HFF-Myc (cell line): ENCODE measurements around the gene RAB1B.
"Not testable (repeated sequence)": the region's sequence is repeated elsewhere in the genome, so short reads cannot be mapped to it uniquely, and the experiment has no call there.

Experiments used
- DNase-seq: peaks from one replicate; pipeline ENCODE4 v3.0.0-alpha.2; 2011; ENCODE audit warnings: low read depth; ENCODE audit errors: extremely low read depth
- H3K4me3 ChIP-seq: replicated peaks from 2 replicates; pipeline ENCODE4 v1.5.1; 2011; ENCODE audit warnings: low read depth, mild to moderate bottlenecking, control low read depth, low read length
- TF ChIP-seq, protein P1 (sequence below): IDR thresholded peaks from 2 replicates; pipeline ENCODE4 v1.5.1; 2012; ENCODE audit warnings: mild to moderate bottlenecking, low read depth, low read length, control low read depth; ENCODE audit errors: missing control alignments

Gene RAB1B

DNA sequence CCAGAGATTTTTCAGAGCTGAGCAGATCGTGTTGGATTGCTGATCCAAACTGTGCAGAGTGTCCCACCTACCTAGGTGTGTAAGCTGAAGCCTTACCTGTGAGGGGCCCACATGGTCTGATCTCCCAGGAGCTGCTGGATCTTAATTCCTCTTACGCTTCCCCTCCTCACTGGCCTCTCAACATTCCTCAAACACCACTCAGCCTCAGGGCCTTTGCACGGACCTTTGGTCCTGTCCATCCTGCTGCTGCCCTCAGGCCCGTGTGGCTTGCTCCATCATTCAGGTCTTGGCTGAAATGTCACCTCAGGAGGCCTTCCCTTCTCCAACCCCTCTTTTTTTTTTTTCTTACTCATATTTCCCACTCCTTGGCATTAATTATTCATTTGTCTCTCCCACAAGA is 21.1 kb upstream of the RAB1B start:
- DNase-seq = no peak
- no peak overlapping the region for H3K4me3 ChIP-seq
- TF ChIP-seq, protein P1, sequence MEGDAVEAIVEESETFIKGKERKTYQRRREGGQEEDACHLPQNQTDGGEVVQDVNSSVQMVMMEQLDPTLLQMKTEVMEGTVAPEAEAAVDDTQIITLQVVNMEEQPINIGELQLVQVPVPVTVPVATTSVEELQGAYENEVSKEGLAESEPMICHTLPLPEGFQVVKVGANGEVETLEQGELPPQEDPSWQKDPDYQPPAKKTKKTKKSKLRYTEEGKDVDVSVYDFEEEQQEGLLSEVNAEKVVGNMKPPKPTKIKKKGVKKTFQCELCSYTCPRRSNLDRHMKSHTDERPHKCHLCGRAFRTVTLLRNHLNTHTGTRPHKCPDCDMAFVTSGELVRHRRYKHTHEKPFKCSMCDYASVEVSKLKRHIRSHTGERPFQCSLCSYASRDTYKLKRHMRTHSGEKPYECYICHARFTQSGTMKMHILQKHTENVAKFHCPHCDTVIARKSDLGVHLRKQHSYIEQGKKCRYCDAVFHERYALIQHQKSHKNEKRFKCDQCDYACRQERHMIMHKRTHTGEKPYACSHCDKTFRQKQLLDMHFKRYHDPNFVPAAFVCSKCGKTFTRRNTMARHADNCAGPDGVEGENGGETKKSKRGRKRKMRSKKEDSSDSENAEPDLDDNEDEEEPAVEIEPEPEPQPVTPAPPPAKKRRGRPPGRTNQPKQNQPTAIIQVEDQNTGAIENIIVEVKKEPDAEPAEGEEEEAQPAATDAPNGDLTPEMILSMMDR = no peak

GRCh38 chr11:66247801-66248200 is 20.6 kb upstream of the RAB1B start:
- TF ChIP-seq, protein P1 = no peak
- no peak for DNase-seq
- H3K4me3 ChIP-seq = no peak overlapping the region

DNA sequence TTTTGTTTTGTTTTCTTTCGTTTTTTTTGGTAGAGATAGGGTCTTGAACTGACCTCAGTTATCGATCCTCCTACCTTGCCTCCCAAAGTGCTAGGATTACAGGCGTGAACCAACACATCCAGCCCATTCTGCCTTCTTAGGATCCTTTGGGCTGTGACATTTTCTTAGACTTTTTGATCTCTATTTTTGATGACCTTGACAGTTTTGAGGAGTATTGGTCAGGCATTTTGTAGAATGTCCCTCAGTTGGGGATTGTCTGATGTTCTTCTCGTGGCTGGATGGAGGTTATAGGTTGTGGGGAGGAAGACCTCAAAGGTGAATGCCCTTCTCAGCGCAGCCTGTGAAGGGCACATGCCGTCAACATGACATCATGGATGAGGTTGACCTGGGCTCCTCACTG is 19.5 kb upstream of the RAB1B start:
- no peak overlapping the region for H3K4me3 ChIP-seq
- TF ChIP-seq, protein P1 = no peak
- DNase-seq = no peak

GRCh38 chr11:66251809-66252208 is 16.6 kb upstream of the RAB1B start:
- H3K4me3 ChIP-seq = no peak overlapping the region
- TF ChIP-seq, protein P1 = no peak
- no peak for DNase-seq

- DNase-seq, H3K4me3 ChIP-seq: not testable (repeated sequence)
Observed at GRCh38 chr11:66253081-66253480, 15.4 kb upstream of the RAB1B start.

DNA sequence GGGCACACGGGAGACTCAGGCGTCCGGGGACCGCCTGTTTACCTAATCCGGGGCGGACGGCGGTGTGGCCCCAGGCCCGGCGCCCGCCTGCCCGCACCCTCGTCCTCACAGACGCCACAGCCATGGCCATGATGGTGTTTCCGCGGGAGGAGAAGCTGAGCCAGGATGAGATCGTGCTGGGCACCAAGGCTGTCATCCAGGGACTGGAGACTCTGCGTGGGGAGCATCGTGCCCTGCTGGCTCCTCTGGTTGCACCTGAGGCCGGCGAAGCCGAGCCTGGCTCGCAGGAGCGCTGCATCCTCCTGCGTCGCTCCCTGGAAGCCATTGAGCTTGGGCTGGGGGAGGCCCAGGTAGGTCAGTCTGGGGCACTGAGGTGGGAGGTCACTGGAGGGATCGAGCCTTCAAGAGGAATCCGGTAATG is 10.0 kb upstream of the RAB1B start:
- DNase-seq = no peak
- H3K4me3 ChIP-seq = peak overlapping the region; percentile 80
- TF ChIP-seq, protein P1 = no peak

DNA sequence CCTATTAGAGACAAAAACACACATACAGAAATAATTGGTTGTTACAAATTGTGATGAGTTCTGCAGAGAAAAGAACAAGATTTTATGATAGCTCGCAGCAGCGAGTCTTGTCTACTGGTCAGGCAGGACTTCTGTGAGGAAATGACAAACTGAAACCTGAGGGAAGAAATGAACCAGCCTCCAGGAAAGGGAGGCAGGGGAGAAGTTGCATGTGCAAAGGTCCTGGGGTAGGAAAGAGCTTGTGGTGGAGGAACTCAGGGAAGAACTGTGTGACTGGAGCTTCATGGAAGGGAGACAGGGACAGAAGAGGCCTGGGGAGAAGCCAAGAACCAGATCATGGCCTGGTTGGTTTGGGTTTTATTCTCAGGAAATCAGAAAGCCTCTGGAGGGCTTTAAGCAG is 9.2 kb upstream of the RAB1B start:
- DNase-seq = no peak
- TF ChIP-seq, protein P1 = no peak
- H3K4me3 ChIP-seq = no peak overlapping the region
